GM23338 (cell line): ENCODE data around the gene PDE5A. TPM values are rescaled to one million over a fixed set of nuclear protein-coding genes. Genes with fewer than 3 reads are reported as not detected.

Experiments
- ATAC-seq: fragments of 200-7000 bp; cut with Tn5 transposase; 3 replicates; pipeline ENCODE4 v1.9.1; 2020
- DNase-seq: peaks from one replicate; pipeline ENCODE4 v3.0.0-alpha.2; 2015; ENCODE audit warnings: low spot score
- H2AFZ ChIP-seq: fragments of 200-600 bp; sonication (generic); 2 replicates; pipeline ENCODE4 v1.8.0; 2016; ENCODE audit warnings: antibody characterized with exemption, mild to moderate bottlenecking, moderate library complexity
- H3F3A ChIP-seq: fragments of 200-600 bp; sonication (generic); replicated peaks from 2 replicates; pipeline ENCODE4 v1.8.0; 2017; ENCODE audit warnings: antibody characterized with exemption, mixed run types, low read depth
- H3K27ac ChIP-seq: fragments of 200-600 bp; sonication (generic); 2 replicates; pipeline ENCODE4 v1.6.1; 2016; ENCODE audit warnings: low read depth
- H3K27me3 ChIP-seq: fragments of 200-600 bp; sonication (generic); 2 replicates; pipeline ENCODE4 v1.8.0; 2016; ENCODE audit warnings: mild to moderate bottlenecking, mixed run types, moderate library complexity; ENCODE audit not compliant: insufficient read depth
- H3K36me3 ChIP-seq: fragments of 200-600 bp; sonication (generic); 2 replicates; pipeline ENCODE4 v1.8.0; 2016; ENCODE audit warnings: mild to moderate bottlenecking; ENCODE audit not compliant: insufficient read depth
- H3K4me1 ChIP-seq: fragments of 200-600 bp; sonication (generic); 2 replicates; pipeline ENCODE4 v1.8.0; 2016; ENCODE audit warnings: mild to moderate bottlenecking, moderate library complexity; ENCODE audit not compliant: insufficient read depth
- H3K4me2 ChIP-seq: fragments of 200-600 bp; sonication (generic); 2 replicates; pipeline ENCODE4 v1.7.1; 2017; ENCODE audit warnings: mixed run types
- H3K4me3 ChIP-seq: fragments of 200-600 bp; sonication (generic); 2 replicates; pipeline ENCODE4 v1.6.1; 2016; ENCODE audit warnings: mixed run types
- H3K79me2 ChIP-seq: fragments of 200-600 bp; sonication (generic); replicated peaks from 2 replicates; pipeline ENCODE4 v1.8.0; 2017; ENCODE audit warnings: mild to moderate bottlenecking; ENCODE audit not compliant: insufficient read depth
- H3K9me2 ChIP-seq: fragments of 200-600 bp; sonication (generic); 2 replicates; pipeline ENCODE4 v1.8.0; 2017; ENCODE audit not compliant: insufficient read depth
- H4K20me1 ChIP-seq: fragments of 200-600 bp; sonication (generic); replicated peaks from 2 replicates; pipeline ENCODE4 v1.8.0; 2017; ENCODE audit warnings: mild to moderate bottlenecking; ENCODE audit not compliant: insufficient read depth
- H3K27ac Mint-ChIP-seq: 2 replicates; pipeline ENCODE4 v1.8.0; 2020; ENCODE audit warnings: inconsistent platforms, mild to moderate bottlenecking, moderate library complexity, mixed read lengths
- H3K27me3 Mint-ChIP-seq: 3 replicates; pipeline ENCODE4 v1.8.0; 2022; ENCODE audit warnings: low read depth, mild to moderate bottlenecking, moderate library complexity, mixed read lengths, inconsistent platforms; ENCODE audit not compliant: insufficient read depth, poor library complexity
- H3K36me3 Mint-ChIP-seq: 3 replicates; pipeline ENCODE4 v1.8.0; 2021; ENCODE audit warnings: low read depth, mild to moderate bottlenecking, inconsistent platforms, moderate library complexity, mixed read lengths
- H3K4me1 Mint-ChIP-seq: 3 replicates; pipeline ENCODE4 v1.8.0; 2020; ENCODE audit warnings: mild to moderate bottlenecking, inconsistent platforms, mixed read lengths
- H3K4me3 Mint-ChIP-seq: 3 replicates; pipeline ENCODE4 v1.8.0; 2021; ENCODE audit warnings: moderate library complexity, mild to moderate bottlenecking, inconsistent platforms, mixed read lengths
- H3K9me3 Mint-ChIP-seq: 3 replicates; pipeline ENCODE4 v1.8.0; 2020; ENCODE audit warnings: moderate library complexity, mild to moderate bottlenecking, inconsistent platforms, mixed read lengths
- EZH2phosphoT487 ChIP-seq: fragments of 200-600 bp; sonication (generic); IDR thresholded peaks from one replicate; pipeline ENCODE4 v1.8.1; 2018; ENCODE audit warnings: antibody characterized with exemption; ENCODE audit not compliant: unreplicated experiment
- JUNB ChIP-seq: IDR thresholded peaks from one replicate; pipeline ENCODE4 v1.6.1; 2016; ENCODE audit warnings: antibody characterized with exemption; ENCODE audit not compliant: unreplicated experiment
- NANOG ChIP-seq: IDR thresholded peaks from 2 replicates; pipeline ENCODE4 v1.6.1; 2016; ENCODE audit warnings: antibody characterized with exemption, borderline replicate concordance
- STAT1 ChIP-seq: IDR thresholded peaks from one replicate; pipeline ENCODE4 v1.6.1; 2016; ENCODE audit warnings: antibody characterized with exemption; ENCODE audit not compliant: unreplicated experiment
- ZNF114 ChIP-seq: fragments of 250-450 bp; sonication (Bioruptor Pico); IDR thresholded peaks from 2 replicates; pipeline ENCODE4 v1.5.0; 2020; ENCODE audit warnings: mild to moderate bottlenecking, moderate library complexity
- ZNF462 ChIP-seq: fragments of 250-450 bp; sonication (Bioruptor Pico); IDR thresholded peaks from 2 replicates; pipeline ENCODE4 v1.5.0; 2020; ENCODE audit warnings: mild to moderate bottlenecking, moderate library complexity
- polyA plus RNA-seq: library from polyadenylated mRNA; unstranded; fragments of >200 nt; fragmentation: Nextera tagmentation; extraction: Ambion mirVana; gene quantifications from 2 replicates; pipeline ENCODE4 v1.2.1, GENCODE V29; 2016
- total RNA-seq: library from RNA; depleted of rRNA; stranded (reverse); fragments of >200 nt; shearing (Covaris generic); gene quantifications from 2 replicates; pipeline ENCODE4 v1.2.3, GENCODE V29; 2014
- TF ChIP-seq, protein P1 (sequence below), 2 experiments: fragments of 200-600 bp in 1 of 2; sonication (generic) in 1 of 2; conservative IDR thresholded peaks; 2 replicates each; pipeline versions ENCODE4 v1.5.1 to v1.6.1; 2016 to 2017; ENCODE audit warnings: antibody characterized with exemption in 2 of 2, low read depth in 2 of 2, mild to moderate bottlenecking in 2 of 2, moderate library complexity in 1 of 2
- TF ChIP-seq, protein P2 (sequence below): IDR thresholded peaks from one replicate; pipeline ENCODE4 v1.6.1; 2018; ENCODE audit warnings: antibody characterized with exemption; ENCODE audit not compliant: unreplicated experiment

The PDE5A gene
- total and polyA plus RNA-seq, 2 experiments from 2014 or later = 15.0 to 22.6 TPM

DNA sequence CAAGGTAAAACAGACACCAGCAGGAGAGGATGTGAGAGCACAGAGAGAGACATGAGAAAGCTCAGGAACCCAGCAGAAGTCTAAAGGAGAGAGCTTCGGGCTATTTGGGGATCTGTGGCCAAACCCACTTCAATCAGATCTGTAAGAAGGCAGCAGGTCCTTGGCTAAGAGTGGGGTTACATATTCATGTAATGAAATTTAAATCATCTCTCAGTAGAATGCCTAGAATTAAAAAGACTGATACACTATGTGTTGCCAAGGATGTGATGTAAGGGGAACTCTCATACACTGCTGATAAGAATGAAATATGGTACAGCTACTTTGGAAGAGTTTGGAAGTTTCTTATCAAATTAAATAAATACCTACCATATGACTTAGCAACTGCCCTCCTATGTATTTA lies 35.8 kb downstream of the PDE5A start (continued):
- TF ChIP-seq STAT1 (no peak), JUNB (no peak)

DNA sequence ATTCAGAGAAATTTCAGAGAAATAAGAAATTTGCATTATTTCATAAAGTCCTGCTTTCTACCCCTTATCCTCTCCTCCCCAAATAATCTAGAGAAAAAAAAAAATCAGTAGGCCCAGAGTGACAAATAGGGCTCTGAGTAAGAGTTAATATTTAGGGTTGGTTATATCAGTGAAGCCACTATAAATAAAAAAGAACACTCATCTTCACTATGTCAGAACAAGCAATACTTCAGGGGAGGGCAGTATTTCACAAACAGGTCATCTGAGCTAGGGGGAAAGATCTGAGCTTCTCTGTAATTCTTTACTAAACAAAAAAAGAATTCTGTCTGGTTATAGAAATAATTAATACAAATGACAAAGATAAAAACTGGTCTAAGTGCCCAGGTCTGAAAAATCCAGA lies 39.4 kb downstream of the PDE5A start:
- DNase-seq (no peak), ATAC-seq (no peak)
- no peak overlapping the region for H3K4me3 ChIP-seq
- no peaks in the 10 kb centered on the region for H3K9me3 Mint-ChIP-seq
- H4K20me1 ChIP-seq = no peaks in the 10 kb centered on the region
- H3K79me2 ChIP-seq = no peaks in the 10 kb centered on the region; the same call in none of the 2 replicates
- no peak overlapping the region for H3K4me2 ChIP-seq
- TF ChIP-seq NANOG = no peak
- TF ChIP-seq ZNF462 = no peak
- no peak for TF ChIP-seq JUNB
- no peak for TF ChIP-seq ZNF114
- TF ChIP-seq, protein P1, sequence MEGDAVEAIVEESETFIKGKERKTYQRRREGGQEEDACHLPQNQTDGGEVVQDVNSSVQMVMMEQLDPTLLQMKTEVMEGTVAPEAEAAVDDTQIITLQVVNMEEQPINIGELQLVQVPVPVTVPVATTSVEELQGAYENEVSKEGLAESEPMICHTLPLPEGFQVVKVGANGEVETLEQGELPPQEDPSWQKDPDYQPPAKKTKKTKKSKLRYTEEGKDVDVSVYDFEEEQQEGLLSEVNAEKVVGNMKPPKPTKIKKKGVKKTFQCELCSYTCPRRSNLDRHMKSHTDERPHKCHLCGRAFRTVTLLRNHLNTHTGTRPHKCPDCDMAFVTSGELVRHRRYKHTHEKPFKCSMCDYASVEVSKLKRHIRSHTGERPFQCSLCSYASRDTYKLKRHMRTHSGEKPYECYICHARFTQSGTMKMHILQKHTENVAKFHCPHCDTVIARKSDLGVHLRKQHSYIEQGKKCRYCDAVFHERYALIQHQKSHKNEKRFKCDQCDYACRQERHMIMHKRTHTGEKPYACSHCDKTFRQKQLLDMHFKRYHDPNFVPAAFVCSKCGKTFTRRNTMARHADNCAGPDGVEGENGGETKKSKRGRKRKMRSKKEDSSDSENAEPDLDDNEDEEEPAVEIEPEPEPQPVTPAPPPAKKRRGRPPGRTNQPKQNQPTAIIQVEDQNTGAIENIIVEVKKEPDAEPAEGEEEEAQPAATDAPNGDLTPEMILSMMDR (conservative IDR thresholded peaks at IDR 0.05; ENCODE audit: low read depth in 2 of 2) = no peak
- TF ChIP-seq, protein P2, sequence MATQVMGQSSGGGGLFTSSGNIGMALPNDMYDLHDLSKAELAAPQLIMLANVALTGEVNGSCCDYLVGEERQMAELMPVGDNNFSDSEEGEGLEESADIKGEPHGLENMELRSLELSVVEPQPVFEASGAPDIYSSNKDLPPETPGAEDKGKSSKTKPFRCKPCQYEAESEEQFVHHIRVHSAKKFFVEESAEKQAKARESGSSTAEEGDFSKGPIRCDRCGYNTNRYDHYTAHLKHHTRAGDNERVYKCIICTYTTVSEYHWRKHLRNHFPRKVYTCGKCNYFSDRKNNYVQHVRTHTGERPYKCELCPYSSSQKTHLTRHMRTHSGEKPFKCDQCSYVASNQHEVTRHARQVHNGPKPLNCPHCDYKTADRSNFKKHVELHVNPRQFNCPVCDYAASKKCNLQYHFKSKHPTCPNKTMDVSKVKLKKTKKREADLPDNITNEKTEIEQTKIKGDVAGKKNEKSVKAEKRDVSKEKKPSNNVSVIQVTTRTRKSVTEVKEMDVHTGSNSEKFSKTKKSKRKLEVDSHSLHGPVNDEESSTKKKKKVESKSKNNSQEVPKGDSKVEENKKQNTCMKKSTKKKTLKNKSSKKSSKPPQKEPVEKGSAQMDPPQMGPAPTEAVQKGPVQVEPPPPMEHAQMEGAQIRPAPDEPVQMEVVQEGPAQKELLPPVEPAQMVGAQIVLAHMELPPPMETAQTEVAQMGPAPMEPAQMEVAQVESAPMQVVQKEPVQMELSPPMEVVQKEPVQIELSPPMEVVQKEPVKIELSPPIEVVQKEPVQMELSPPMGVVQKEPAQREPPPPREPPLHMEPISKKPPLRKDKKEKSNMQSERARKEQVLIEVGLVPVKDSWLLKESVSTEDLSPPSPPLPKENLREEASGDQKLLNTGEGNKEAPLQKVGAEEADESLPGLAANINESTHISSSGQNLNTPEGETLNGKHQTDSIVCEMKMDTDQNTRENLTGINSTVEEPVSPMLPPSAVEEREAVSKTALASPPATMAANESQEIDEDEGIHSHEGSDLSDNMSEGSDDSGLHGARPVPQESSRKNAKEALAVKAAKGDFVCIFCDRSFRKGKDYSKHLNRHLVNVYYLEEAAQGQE = no peak
- no peak for TF ChIP-seq EZH2phosphoT487
- no peaks in the 10 kb centered on the region for H3K27me3 Mint-ChIP-seq
- H3K27me3 ChIP-seq = no peaks in the 10 kb centered on the region
- H3F3A ChIP-seq = no peaks in the 10 kb centered on the region
- peaks cover 3% of the 10 kb centered on the region; the same call in 1 of the 3 replicates for H3K36me3 Mint-ChIP-seq
- peaks cover 5% of the 10 kb centered on the region; the same call in 1 of the 2 replicates for H3K4me1 ChIP-seq
- peaks cover 12% of the 10 kb centered on the region; the same call in 2 of the 3 replicates for H3K4me1 Mint-ChIP-seq
- no peaks in the 10 kb centered on the region for H3K36me3 ChIP-seq
- H3K27ac ChIP-seq = no peak overlapping the region
- no peak overlapping the region for H3K27ac Mint-ChIP-seq
- no peak overlapping the region for H2AFZ ChIP-seq
- no peaks in the 10 kb centered on the region for H3K9me2 ChIP-seq
- no peak overlapping the region for H3K4me3 Mint-ChIP-seq
